ENCODE data around the gene ZRANB1. TPM values are rescaled to one million over a fixed set of nuclear protein-coding genes. Genes with fewer than 3 reads are reported as not detected.

Gene ZRANB1
- total RNA-seq, 1 donor from 2014 or later = 15.0 TPM

GRCh38 chr10:125003901-125004467 lies 62.1 kb downstream of the ZRANB1 start:
- no peak for DNase-seq (ENCODE audit: low read depth)
- Histone ChIP-seq H3K27me3 (ENCODE audit: control insufficient read depth, insufficient read depth, low read length) (no peaks in the 10 kb centered on the region), H3K36me3 (ENCODE audit: control insufficient read depth, insufficient read depth, low read length) (peaks cover 2% of the 10 kb centered on the region), H3K4me3 (ENCODE audit: low read depth, low read length) (no peak overlapping the region)
- TF ChIP-seq, protein P1, sequence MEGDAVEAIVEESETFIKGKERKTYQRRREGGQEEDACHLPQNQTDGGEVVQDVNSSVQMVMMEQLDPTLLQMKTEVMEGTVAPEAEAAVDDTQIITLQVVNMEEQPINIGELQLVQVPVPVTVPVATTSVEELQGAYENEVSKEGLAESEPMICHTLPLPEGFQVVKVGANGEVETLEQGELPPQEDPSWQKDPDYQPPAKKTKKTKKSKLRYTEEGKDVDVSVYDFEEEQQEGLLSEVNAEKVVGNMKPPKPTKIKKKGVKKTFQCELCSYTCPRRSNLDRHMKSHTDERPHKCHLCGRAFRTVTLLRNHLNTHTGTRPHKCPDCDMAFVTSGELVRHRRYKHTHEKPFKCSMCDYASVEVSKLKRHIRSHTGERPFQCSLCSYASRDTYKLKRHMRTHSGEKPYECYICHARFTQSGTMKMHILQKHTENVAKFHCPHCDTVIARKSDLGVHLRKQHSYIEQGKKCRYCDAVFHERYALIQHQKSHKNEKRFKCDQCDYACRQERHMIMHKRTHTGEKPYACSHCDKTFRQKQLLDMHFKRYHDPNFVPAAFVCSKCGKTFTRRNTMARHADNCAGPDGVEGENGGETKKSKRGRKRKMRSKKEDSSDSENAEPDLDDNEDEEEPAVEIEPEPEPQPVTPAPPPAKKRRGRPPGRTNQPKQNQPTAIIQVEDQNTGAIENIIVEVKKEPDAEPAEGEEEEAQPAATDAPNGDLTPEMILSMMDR (IDR thresholded peaks at IDR 0.05; ENCODE audit: insufficient read depth, low read length, poor library complexity, severe bottlenecking) = no peak

DNA sequence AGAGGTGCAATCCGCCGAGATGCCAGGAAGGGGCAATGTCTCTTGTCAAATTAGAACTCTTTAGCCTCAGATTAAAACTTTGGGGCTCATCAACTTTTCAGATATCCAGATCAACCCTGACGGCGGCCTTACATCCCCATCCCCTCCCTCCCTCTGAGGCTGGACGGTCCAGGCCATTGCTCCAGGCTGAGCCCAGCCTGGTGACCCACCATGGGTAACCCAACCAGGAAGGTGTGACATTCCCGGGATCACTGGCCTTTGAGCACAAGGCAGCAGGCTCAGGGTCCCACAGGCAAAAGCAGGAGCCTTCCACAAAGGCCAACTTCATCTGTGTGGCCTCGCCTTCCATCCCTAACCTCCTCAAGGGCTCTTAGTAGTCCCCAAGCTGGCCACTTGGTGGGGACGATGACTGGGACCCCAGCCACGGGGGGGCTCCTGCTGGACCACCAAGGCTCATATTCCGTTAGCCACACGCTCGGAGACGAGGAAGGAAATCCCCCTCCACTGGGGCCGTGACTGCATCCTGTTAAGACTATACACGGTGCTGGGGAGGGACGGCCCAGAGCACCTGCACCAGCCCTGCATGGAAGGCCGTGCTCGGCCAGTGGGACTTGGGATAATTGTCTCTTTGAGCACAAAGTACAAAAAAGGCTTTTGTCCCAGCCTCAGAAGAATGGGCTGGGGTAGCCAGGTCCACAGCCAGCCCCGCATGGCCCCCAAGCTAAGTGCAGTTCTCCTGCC lies 62.8 kb downstream of the ZRANB1 start:
- no peak for DNase-seq (ENCODE audit: low read depth)
- TF ChIP-seq, protein P1 (IDR thresholded peaks at IDR 0.05; ENCODE audit: insufficient read depth, low read length, poor library complexity, severe bottlenecking) = no peak
- Histone ChIP-seq H3K36me3 (ENCODE audit: control insufficient read depth, insufficient read depth, low read length) (peaks cover 2% of the 10 kb centered on the region), H3K27me3 (ENCODE audit: control insufficient read depth, insufficient read depth, low read length) (no peaks in the 10 kb centered on the region), H3K4me3 (ENCODE audit: low read depth, low read length) (no peak overlapping the region)

DNA sequence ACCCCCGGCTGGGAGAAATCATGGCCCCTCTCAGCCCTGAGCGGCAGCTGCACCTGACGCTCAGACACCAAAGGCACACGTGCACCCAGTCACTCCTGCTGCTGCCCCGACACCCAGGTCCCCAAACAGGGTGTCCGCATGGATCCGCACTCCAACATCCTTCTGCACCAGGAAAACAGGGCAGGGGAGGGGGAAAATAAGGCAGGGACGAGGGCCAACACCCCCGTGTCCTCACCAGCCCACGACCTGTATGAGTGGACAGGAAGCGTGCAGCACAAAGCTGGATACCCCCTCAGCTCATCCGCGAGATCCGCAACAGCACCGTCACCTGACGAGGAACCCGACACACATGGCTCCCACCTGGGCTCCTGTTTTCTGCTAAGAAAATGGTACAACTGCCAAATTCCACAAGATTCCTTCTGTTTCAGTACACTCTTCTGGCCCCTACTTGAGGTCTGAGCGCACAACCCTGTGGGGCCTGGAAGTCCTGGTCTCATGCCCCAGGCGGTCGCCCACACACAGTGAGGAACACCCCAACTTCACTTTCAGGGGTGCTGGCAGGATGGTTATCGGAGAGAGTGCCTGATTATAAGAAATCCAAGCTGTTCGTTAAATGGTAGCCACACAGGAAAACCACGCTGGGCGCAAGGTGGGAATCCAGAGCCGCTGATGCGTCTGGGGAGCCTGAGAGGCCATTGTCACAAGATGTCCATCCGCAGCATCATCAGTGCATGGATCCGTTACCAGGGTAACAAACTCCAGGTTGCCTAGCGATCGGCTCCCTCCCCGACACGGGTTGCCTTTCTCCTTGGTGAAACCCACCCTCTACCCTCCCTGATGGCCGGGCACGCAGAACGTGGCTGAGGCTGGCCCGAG lies 63.6 kb downstream of the ZRANB1 start:
- no peak overlapping the region for H3K4me3 ChIP-seq (ENCODE audit: low read depth, low read length)
- TF ChIP-seq, protein P1 (IDR thresholded peaks at IDR 0.05; ENCODE audit: insufficient read depth, low read length, poor library complexity, severe bottlenecking) = no peak
- DNase-seq (ENCODE audit: low read depth) = no peak
- peaks cover 2% of the 10 kb centered on the region for H3K36me3 ChIP-seq (ENCODE audit: control insufficient read depth, insufficient read depth, low read length)
- no peaks in the 10 kb centered on the region for H3K27me3 ChIP-seq (ENCODE audit: control insufficient read depth, insufficient read depth, low read length)

- no peak for DNase-seq (ENCODE audit: low read depth)
- H3K36me3 ChIP-seq (ENCODE audit: control insufficient read depth, insufficient read depth, low read length) = peaks cover 2% of the 10 kb centered on the region
Measured at GRCh38 chr10:125006188-125006680, 64.3 kb downstream of the ZRANB1 start.

GRCh38 chr10:125006921-125007426 lies 65.1 kb downstream of the ZRANB1 start:
- no peaks in the 10 kb centered on the region for H3K27me3 ChIP-seq (ENCODE audit: control insufficient read depth, insufficient read depth, low read length)
- no peak overlapping the region for H3K4me3 ChIP-seq (ENCODE audit: low read depth, low read length)
- TF ChIP-seq, protein P1 (IDR thresholded peaks at IDR 0.05; ENCODE audit: insufficient read depth, low read length, poor library complexity, severe bottlenecking) = no peak
- no peak for DNase-seq (ENCODE audit: low read depth)
- H3K36me3 ChIP-seq (ENCODE audit: control insufficient read depth, insufficient read depth, low read length) = no peaks in the 10 kb centered on the region

More at GRCh38 chr10:125006188-125006680, 64.3 kb downstream of the ZRANB1 start:
- TF ChIP-seq, protein P1 (IDR thresholded peaks at IDR 0.05; ENCODE audit: insufficient read depth, low read length, poor library complexity, severe bottlenecking) = no peak
- Histone ChIP-seq H3K4me3 (ENCODE audit: low read depth, low read length) (no peak overlapping the region), H3K27me3 (ENCODE audit: control insufficient read depth, insufficient read depth, low read length) (no peaks in the 10 kb centered on the region)
